ENCODE results near the gene TTC23. TPM values are rescaled to one million over a fixed set of nuclear protein-coding genes. Genes with fewer than 3 reads are reported as not detected.

The TTC23 gene
- total RNA-seq, 1 donor from 2014 or later, result 2.7 TPM

DNA sequence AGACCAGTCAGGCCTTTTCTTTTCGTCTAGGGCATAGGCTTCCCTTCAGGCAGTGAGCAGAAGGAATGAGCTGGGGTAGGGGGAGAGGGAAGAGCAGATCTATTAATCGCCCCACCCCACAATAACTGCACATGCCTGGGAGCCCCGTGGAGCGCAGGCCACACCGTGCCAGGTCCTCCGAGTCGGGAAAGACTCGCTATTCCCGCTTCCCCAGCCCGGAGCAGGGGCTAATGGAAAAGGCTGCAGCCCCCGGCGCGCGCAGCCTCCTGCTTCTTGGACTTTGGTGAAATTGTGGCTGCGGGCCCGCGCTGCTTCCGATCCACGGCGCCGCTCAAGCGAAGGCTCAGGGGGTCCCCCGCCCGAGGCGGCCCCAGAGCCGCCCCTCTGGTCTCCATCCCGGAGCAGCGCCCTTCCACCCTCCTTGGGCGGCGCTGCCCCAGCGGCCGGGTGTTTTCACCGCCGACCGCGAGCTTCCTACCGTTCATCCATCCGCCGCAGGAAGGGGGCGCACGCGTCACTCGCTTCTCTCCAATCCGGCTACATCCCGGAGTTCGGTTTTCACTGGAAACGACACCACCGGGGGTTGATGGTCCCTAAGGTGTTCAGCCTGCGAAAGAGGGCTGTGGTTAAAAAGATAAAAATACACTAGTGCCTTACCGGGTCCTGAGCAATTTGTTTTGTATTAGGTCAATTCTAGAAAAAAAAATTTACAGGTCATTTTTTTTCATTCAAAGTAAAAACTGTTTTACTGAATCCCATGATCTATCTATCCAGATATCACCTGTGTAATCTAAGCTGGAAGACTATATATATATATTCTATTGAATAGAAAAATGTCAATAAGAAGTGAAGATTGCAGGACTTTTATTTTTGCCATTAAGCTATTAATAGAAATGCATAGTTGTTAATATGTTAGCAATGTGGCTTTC is 148.9 kb downstream of the TTC23 start:
- intact Hi-C loops (cut with micrococcal nuclease), result loop anchor here (1.0 to 10.0 kb wide), 2 partner anchors 113 to 654 kb away; no protein-coding TSS in a partner anchor
- POLR2A ChIA-PET, result no interaction called here
- peak; percentile 23 for DNase-seq
- H3K4me1 Mint-ChIP-seq, result peaks cover 5% of the 10 kb centered on the region
- ATAC-seq (ENCODE audit: low read depth), result no peak
- no peak overlapping the region for H3K4me3 Mint-ChIP-seq
- no peak for TF ChIP-seq CTCF (IDR thresholded peaks at IDR 0.05)
- CTCF ChIA-PET, result interaction anchor here (0.7 to 1.6 kb wide), 9 partner anchors 8 to 655 kb away, joined by 3 to 7 read pairs (median 3); partner anchors contain the start of gene LRRC28
- H3K27me3 Mint-ChIP-seq, result peaks cover 38% of the 10 kb centered on the region
- no peaks in the 10 kb centered on the region for H3K36me3 Mint-ChIP-seq (ENCODE audit: low read depth)
- no peaks in the 10 kb centered on the region for H3K9me3 Mint-ChIP-seq
- H3K27ac Mint-ChIP-seq, result no peak overlapping the region

DNA sequence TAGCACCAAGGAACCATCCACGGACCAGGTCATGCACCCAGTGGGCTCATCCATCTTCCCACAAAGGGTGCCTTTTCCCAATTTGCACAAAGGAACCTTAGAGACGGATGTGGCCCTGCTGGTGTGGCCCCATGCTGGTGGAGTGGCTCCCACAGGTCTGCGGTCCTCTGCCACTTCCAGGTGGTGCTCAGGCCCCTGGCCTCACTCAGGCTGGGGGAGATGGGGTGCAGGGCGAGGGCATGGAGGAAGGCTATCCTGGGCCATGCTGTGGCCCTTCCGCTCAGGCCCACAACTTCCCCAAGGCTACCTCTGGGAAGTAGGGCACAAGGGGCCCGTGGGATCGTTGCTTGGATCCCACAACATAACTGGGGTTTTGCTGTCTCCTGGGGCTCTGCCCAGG is 149.7 kb downstream of the TTC23 start:
- POLR2A ChIA-PET, result no interaction called here
- Mint-ChIP-seq H3K36me3 (ENCODE audit: low read depth) (no peaks in the 10 kb centered on the region), H3K27me3 (peaks cover 38% of the 10 kb centered on the region), H3K9me3 (no peaks in the 10 kb centered on the region), H3K4me3 (no peak overlapping the region), H3K27ac (no peak overlapping the region), H3K4me1 (peaks cover 5% of the 10 kb centered on the region)
- TF ChIP-seq CTCF (IDR thresholded peaks at IDR 0.05), result no peak
- DNase-seq, result no peak
- intact Hi-C loops (cut with micrococcal nuclease), result loop anchor here (1.0 to 10.0 kb wide), 2 partner anchors 114 to 655 kb away; no protein-coding TSS in a partner anchor
- no peak for ATAC-seq (ENCODE audit: low read depth)
- CTCF ChIA-PET, result no interaction called here

DNA sequence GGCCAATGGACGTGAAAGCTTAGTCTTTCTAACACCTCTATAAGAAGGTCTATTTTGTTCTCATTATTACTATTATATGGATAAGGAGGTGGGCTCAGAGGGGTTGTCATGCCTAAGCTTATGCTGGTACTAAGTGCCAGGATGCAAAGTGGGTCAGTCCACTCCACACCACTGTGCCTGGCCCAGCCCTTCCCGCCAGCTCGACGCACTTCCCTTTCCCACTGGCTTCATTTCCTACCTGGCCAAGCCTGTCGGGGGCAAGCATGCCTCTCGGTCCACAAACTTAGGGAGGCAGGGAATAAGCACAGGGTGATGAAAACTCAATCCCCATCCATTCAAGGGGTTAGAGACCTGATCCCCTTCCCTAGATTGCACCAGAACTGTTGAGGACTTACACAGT is 150.4 kb downstream of the TTC23 start:
- ATAC-seq (ENCODE audit: low read depth), result no peak
- no peak for TF ChIP-seq CTCF (IDR thresholded peaks at IDR 0.05)
- Mint-ChIP-seq H3K36me3 (ENCODE audit: low read depth) (no peaks in the 10 kb centered on the region), H3K27ac (no peak overlapping the region), H3K9me3 (no peaks in the 10 kb centered on the region), H3K27me3 (peaks cover 36% of the 10 kb centered on the region), H3K4me3 (no peak overlapping the region), H3K4me1 (peaks cover 3% of the 10 kb centered on the region)
- intact Hi-C loops (cut with micrococcal nuclease), result no loop called here
- ChIA-PET CTCF (no interaction called here), POLR2A (no interaction called here)
- DNase-seq, result no peak

DNA sequence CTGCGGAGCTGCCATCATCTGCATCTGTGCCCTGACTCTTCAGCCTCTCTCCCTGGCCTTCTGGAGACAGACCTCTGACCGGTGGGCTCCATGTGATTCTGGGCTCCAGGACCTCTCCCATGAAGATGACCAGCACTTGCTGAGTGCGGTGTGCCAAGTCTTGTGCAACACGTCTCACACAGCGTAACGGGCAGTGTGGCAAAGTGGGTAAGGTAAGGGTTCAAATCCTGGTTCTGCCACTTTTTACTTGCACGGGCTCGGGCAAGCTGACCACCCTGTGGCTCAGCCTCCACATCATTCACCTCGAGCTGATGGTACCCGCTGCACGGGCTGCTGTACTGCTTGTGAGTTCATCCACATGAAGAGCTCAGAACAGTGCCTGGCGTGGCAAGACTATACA is 151.0 kb downstream of the TTC23 start:
- ATAC-seq (ENCODE audit: low read depth) (no peak), DNase-seq (no peak)
- CTCF ChIA-PET, result no interaction called here
- Mint-ChIP-seq H3K27me3 (peaks cover 33% of the 10 kb centered on the region), H3K4me1 (peaks cover 3% of the 10 kb centered on the region), H3K4me3 (no peak overlapping the region), H3K9me3 (no peaks in the 10 kb centered on the region), H3K27ac (no peak overlapping the region), H3K36me3 (ENCODE audit: low read depth) (no peaks in the 10 kb centered on the region)
- POLR2A ChIA-PET, result no interaction called here
- no peak for TF ChIP-seq CTCF (IDR thresholded peaks at IDR 0.05)
- intact Hi-C loops (cut with micrococcal nuclease), result no loop called here
